SK-N-SH (cell line): ENCODE data around the gene PRSS8.

Source experiments
- CTCF ChIP-seq: fragments of 200-600 bp; sonication (generic); IDR thresholded peaks from 2 replicates; pipeline ENCODE4 v1.6.1; 2017; ENCODE audit warnings: antibody characterized with exemption, mild to moderate bottlenecking, moderate library complexity
- GABPA ChIP-seq: IDR thresholded peaks from 2 replicates; pipeline ENCODE4 v1.4.0; 2012; ENCODE audit warnings: low read depth, mild to moderate bottlenecking

- TF ChIP-seq CTCF (no peak), GABPA (no peak)
These were observed 45.7 kb upstream of the PRSS8 start for GRCh38 chr16:31181102-31181830.
